Uterus (tissue), 2 donors: ENCODE data around the gene BOD1.

Experiments used
- CTCF ChIP-seq, 4 experiments: fragments of 200-600 bp in 2 of 4; fragments of 450-650 bp in 2 of 4; sonication (generic) in 2 of 4; IDR thresholded peaks; one replicate each; pipeline ENCODE4 v1.5.1; 2016 to 2019; ENCODE audit warnings: antibody characterized with exemption in 4 of 4, mild to moderate bottlenecking in 2 of 4, moderate library complexity in 1 of 4
- POLR2A ChIP-seq, 2 donors: fragments of 450-650 bp; IDR thresholded peaks; one replicate each; pipeline ENCODE4 v1.6.1; 2016; ENCODE audit warnings: antibody characterized with exemption in 2 of 2, mild to moderate bottlenecking in 1 of 2, moderate library complexity in 1 of 2

- TF ChIP-seq CTCF (IDR thresholded peaks at IDR 0.05) (no peak), POLR2A (IDR thresholded peaks at IDR 0.05) (no peak)
Measured at GRCh38 chr5:173623789-173624188, 7.3 kb upstream of the BOD1 start.
